Spleen (tissue), 11 donors: ENCODE measurements around the gene DSCAML1. TPM values are rescaled to one million over a fixed set of nuclear protein-coding genes. Genes with fewer than 3 reads are reported as not detected.

Experiments used
- DNase-seq: peaks from one replicate; pipeline ENCODE4 v3.0.0-alpha.2; 2020
- H3K27ac ChIP-seq, 8 donors: fragments of 200-600 bp; sonication (generic) in 7 of 8; 1 replicate in 4 of 8; 2 replicates in 4 of 8; pipeline versions ENCODE4 v1.5.0 to v1.8.0; 2016 to 2021; ENCODE audit warnings: inconsistent platforms in 4 of 8, mild to moderate bottlenecking in 4 of 8, moderate library complexity in 1 of 8
- H3K27me3 ChIP-seq, 7 donors: fragments of 200-600 bp; sonication (generic) in 6 of 7; replicated peaks in 1 of 7; 1 replicate in 4 of 7; 2 replicates in 3 of 7; pipeline versions ENCODE4 v1.5.0 to v1.8.0; 2016 to 2021; ENCODE audit warnings: inconsistent platforms in 3 of 7, mild to moderate bottlenecking in 1 of 7
- H3K36me3 ChIP-seq, 6 donors: fragments of 200-600 bp; sonication (generic) in 5 of 6; 1 replicate in 4 of 6; 2 replicates in 2 of 6; pipeline versions ENCODE4 v1.5.0 to v1.8.0; 2016 to 2021; ENCODE audit warnings: inconsistent platforms in 2 of 6
- H3K4me1 ChIP-seq, 6 donors: fragments of 200-600 bp; sonication (generic) in 5 of 6; 1 replicate in 3 of 6; 2 replicates in 3 of 6; pipeline versions ENCODE4 v1.5.0 to v1.8.0; 2016 to 2021; ENCODE audit warnings: inconsistent platforms in 3 of 6
- H3K4me3 ChIP-seq, 8 donors: fragments of 200-600 bp; sonication (generic) in 7 of 8; 1 replicate in 4 of 8; 2 replicates in 4 of 8; pipeline versions ENCODE4 v1.5.0 to v1.8.0; 2016 to 2021; ENCODE audit warnings: inconsistent platforms in 4 of 8, mild to moderate bottlenecking in 4 of 8, moderate library complexity in 2 of 8
- H3K9me3 ChIP-seq, 8 donors: fragments of 200-600 bp; sonication (generic) in 7 of 8; 1 replicate in 4 of 8; 2 replicates in 4 of 8; pipeline versions ENCODE4 v1.5.0 to v1.8.0; 2016 to 2021; ENCODE audit warnings: inconsistent platforms in 4 of 8
- POLR2A ChIP-seq, 3 donors: fragments of 450-650 bp; IDR thresholded peaks; one replicate each; pipeline ENCODE4 v1.5.1; 2017; ENCODE audit warnings: antibody characterized with exemption in 3 of 3, mild to moderate bottlenecking in 1 of 3
- POLR2AphosphoS5 ChIP-seq, 3 donors: sonication (generic); formaldehyde crosslinking; IDR thresholded peaks; one replicate each; pipeline ENCODE4 v1.5.1; 2017; ENCODE audit warnings: antibody characterized with exemption in 3 of 3
- WGBS, 5 donors: extraction: QIAGEN DNeasy Blood & Tissue Kit in 3 of 5; methylation state at CpG; one replicate each; pipeline versions ENCODE4 v1.1.5 to v1.1.7; 2013 to 2018; 5-methylcytosine and 5-hydroxymethylcytosine counted together
- intact Hi-C: fragments of 100-400 bp; cut with DNase I; formaldehyde crosslinking; loops from one replicate; pipeline ENCODE4 v1.15.0; 2023; ENCODE audit warnings: low total_unique reads
- polyA plus RNA-seq, 3 donors: library from polyadenylated mRNA; stranded (reverse); fragments of 200-250 nt; gene quantifications; one replicate each; pipeline ENCODE4 v1.2.1, GENCODE V29; 2013
- total RNA-seq, 7 donors: library from RNA; depleted of rRNA in 3 of 7; stranded (reverse); fragments of >200 nt in 3 of 7; fragmentation: NEBNext Ultra II Directional in 4 of 7; extraction: Animal tissue kit (Norgen Biotek cat#: 25700) in 4 of 7; gene quantifications; one replicate each; pipeline versions ENCODE4 v1.1.0 to v1.2.1, GENCODE V29; 2016 to 2021
- TF ChIP-seq, protein P1 (sequence below), 11 experiments: fragments of 200-600 bp in 7 of 11; fragments of 450-650 bp in 4 of 11; sonication (generic) in 4 of 11; IDR thresholded peaks in 8 of 11; conservative IDR thresholded peaks in 3 of 11; 1 replicate in 7 of 11; 2 replicates in 4 of 11; pipeline versions ENCODE4 v1.4.0 to v1.8.0; 2016 to 2021; ENCODE audit warnings: antibody characterized with exemption in 11 of 11, inconsistent platforms in 4 of 11, mild to moderate bottlenecking in 1 of 11
- donor health status: healthy with polysubstance abuse.
- donor health status: DM: no; HTN: no; CAD: no; lungs with moderate emphysema.
- donor health status: DM: no; HTN: no; CAD: no.
- donor health status: Bipolar disorder and iron deficiency.
- donor health status: healthy.
- donor health status: DM: no; HTN: no; CAD: no.
- donor health status: DM: yes; HTN: yes; CAD: no.

The DSCAML1 gene
- total and polyA plus RNA-seq, 10 donors = 0.07 to 10.7 (median 2.3) TPM

DNA sequence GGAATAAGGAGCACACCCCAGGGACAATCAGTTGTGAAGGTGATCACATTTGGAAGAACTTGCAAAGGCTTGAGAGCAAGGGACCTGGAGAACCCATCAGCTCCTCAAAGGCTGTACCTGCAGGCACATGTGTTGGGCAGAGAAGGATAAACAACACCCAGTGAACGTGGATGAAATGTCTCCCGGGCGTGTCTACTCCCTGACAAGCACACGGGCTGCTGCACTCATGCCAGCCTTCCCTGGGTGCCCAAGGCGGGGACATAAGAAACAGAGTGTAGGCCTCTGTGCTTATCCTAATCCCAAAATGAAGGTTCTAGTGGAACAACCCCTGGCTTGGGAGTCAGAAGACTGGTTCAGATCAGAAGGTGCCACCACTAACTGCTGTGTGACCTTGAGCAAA, 46.7 kb downstream of the DSCAML1 start:
- Histone ChIP-seq H3K4me3 (no peak overlapping the region), H3K27ac (no peak overlapping the region), H3K4me1 (no peaks in the 10 kb centered on the region), H3K9me3 (no peaks in the 10 kb centered on the region), H3K27me3 (no peaks in the 10 kb centered on the region), H3K36me3 (no peaks in the 10 kb centered on the region)
- TF ChIP-seq, protein P1, sequence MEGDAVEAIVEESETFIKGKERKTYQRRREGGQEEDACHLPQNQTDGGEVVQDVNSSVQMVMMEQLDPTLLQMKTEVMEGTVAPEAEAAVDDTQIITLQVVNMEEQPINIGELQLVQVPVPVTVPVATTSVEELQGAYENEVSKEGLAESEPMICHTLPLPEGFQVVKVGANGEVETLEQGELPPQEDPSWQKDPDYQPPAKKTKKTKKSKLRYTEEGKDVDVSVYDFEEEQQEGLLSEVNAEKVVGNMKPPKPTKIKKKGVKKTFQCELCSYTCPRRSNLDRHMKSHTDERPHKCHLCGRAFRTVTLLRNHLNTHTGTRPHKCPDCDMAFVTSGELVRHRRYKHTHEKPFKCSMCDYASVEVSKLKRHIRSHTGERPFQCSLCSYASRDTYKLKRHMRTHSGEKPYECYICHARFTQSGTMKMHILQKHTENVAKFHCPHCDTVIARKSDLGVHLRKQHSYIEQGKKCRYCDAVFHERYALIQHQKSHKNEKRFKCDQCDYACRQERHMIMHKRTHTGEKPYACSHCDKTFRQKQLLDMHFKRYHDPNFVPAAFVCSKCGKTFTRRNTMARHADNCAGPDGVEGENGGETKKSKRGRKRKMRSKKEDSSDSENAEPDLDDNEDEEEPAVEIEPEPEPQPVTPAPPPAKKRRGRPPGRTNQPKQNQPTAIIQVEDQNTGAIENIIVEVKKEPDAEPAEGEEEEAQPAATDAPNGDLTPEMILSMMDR (IDR thresholded peaks at IDR 0.05 in 8 of 11, conservative IDR thresholded peaks at IDR 0.05 in 3 of 11) = no peak
- no peak for TF ChIP-seq POLR2AphosphoS5 (IDR thresholded peaks at IDR 0.05)
- TF ChIP-seq POLR2A (IDR thresholded peaks at IDR 0.05) = no peak
- DNase-seq = peak; percentile 62
- intact Hi-C loops = no loop called here
- 85 to 94% (median 89%) methylated on average over 4 to 5 of the region's 5 CpGs for WGBS, 5 donors

DNA sequence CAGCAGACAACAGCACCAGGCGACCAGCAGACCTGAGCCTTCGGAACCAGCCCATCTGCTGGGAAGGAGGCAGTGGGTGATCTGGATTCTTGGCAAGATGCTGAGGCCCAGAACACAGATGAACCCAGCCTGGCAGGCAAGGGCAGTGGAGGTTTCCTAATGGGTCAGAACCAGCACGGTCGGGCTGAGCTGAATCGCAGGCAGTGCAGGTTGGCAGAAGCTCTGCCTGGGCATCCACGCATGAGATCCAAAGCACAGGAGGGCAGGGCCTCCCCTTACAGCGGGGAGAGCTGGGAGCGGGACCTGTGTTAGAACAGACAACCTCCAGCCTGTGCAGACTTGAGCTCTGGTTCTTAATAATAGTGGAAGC, 47.5 kb downstream of the DSCAML1 start:
- 93 to 96% (median 95%) methylated on average over 6 to 8 of the region's 8 CpGs for WGBS, 5 donors

DNA sequence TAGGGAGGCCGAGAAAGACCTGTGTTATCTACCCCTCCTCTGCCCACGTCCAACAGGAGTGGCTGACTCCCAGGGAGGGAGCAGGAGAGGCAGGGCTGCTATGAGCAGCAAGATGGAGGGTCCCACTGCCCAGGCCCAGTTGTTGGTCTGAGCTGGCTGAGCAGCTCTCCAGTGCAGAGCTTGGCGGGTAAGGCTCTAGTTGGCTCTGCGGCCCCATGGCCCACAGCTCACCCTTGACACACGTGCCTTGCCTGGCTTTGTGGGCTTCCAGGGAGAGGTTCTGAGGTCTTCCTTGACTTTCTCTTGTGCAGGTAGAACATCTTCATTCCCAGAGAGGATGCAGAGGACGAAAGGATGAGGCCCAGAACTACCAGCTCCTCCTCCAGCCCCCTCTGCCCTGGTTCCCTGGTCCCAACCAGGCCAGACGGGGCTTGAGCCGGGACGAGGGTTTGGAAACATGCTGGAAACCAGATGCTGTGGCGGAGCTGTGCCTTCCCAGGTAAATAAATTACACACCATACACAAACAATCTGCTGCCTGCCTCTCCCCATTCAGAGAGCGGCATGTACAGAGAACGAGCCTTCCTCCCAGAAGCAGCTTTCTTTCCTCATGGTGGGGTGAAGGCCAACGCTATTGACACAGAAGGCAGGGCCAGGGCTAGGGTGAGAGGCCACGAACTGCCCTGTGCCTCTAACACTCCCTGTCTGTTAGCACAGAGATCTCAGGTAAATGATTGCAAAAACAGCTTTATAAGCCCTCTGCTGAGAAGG, 48.1 kb downstream of the DSCAML1 start:
- H3K27me3 ChIP-seq = peaks cover 0 to 8% (median 0%) of the 10 kb centered on the region in 7 donors
- peak; percentile 53 for DNase-seq
- no peaks in the 10 kb centered on the region for H3K36me3 ChIP-seq
- H3K9me3 ChIP-seq = no peaks in the 10 kb centered on the region
- WGBS, 5 donors = 78 to 88% (median 84%) methylated on average over 9 to 14 of the region's 14 CpGs
- intact Hi-C loops = no loop called here
- H3K4me3 ChIP-seq = no peak overlapping the region
- H3K4me1 ChIP-seq = no peaks in the 10 kb centered on the region
- H3K27ac ChIP-seq = no peak overlapping the region
- TF ChIP-seq POLR2A (IDR thresholded peaks at IDR 0.05) (no peak), POLR2AphosphoS5 (IDR thresholded peaks at IDR 0.05) (no peak)
- TF ChIP-seq, protein P1 (IDR thresholded peaks at IDR 0.05 in 8 of 11, conservative IDR thresholded peaks at IDR 0.05 in 3 of 11) = no peak

More for the DNA sequence above, 47.5 kb downstream of the DSCAML1 start:
- H3K9me3 ChIP-seq = no peaks in the 10 kb centered on the region
- peak; percentile 65 for DNase-seq
- peaks cover 0 to 4% (median 0%) of the 10 kb centered on the region in 7 donors for H3K27me3 ChIP-seq
- no peaks in the 10 kb centered on the region for H3K4me1 ChIP-seq
- intact Hi-C loops = no loop called here
- TF ChIP-seq, protein P1 (IDR thresholded peaks at IDR 0.05 in 8 of 11, conservative IDR thresholded peaks at IDR 0.05 in 3 of 11) = no peak
- TF ChIP-seq POLR2A (IDR thresholded peaks at IDR 0.05) = no peak
- TF ChIP-seq POLR2AphosphoS5 (IDR thresholded peaks at IDR 0.05) = no peak
- H3K27ac ChIP-seq = no peak overlapping the region
- no peak overlapping the region for H3K4me3 ChIP-seq
- H3K36me3 ChIP-seq = no peaks in the 10 kb centered on the region

DNA sequence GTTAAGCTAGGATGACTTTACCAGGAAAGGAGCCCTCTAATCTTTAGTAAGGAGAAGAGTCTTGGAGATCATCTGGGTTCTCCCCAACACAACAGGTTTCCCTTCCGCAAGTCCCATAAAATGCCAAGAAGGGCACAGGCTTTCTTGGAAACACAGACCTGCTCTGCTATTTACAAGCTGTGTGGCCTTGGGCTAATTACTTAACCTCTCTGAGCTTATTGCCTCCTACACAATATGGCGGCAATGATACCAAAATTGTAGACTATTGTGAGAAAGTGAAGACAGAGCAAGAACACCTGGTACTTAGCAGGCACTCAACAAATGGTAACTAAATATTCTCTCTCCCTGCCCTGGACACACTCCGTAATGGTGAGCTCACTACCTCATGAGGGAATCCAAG, 49.1 kb downstream of the DSCAML1 start:
- Histone ChIP-seq H3K4me3 (no peak overlapping the region), H3K27me3 (peaks cover 0 to 18% (median 0%) of the 10 kb centered on the region in 7 donors), H3K9me3 (no peaks in the 10 kb centered on the region), H3K36me3 (no peaks in the 10 kb centered on the region), H3K27ac (no peak overlapping the region), H3K4me1 (no peaks in the 10 kb centered on the region)
- DNase-seq = no peak
- intact Hi-C loops = no loop called here
- no peak for TF ChIP-seq POLR2AphosphoS5 (IDR thresholded peaks at IDR 0.05)
- TF ChIP-seq, protein P1 (IDR thresholded peaks at IDR 0.05 in 8 of 11, conservative IDR thresholded peaks at IDR 0.05 in 3 of 11) = no peak
- no peak for TF ChIP-seq POLR2A (IDR thresholded peaks at IDR 0.05)
- WGBS, 5 donors = 68 to 100% (median 92%) methylated on average over 3 of the region's 3 CpGs
